ENCODE measurements around the gene CYB5R2.

Gene CYB5R2

DNA sequence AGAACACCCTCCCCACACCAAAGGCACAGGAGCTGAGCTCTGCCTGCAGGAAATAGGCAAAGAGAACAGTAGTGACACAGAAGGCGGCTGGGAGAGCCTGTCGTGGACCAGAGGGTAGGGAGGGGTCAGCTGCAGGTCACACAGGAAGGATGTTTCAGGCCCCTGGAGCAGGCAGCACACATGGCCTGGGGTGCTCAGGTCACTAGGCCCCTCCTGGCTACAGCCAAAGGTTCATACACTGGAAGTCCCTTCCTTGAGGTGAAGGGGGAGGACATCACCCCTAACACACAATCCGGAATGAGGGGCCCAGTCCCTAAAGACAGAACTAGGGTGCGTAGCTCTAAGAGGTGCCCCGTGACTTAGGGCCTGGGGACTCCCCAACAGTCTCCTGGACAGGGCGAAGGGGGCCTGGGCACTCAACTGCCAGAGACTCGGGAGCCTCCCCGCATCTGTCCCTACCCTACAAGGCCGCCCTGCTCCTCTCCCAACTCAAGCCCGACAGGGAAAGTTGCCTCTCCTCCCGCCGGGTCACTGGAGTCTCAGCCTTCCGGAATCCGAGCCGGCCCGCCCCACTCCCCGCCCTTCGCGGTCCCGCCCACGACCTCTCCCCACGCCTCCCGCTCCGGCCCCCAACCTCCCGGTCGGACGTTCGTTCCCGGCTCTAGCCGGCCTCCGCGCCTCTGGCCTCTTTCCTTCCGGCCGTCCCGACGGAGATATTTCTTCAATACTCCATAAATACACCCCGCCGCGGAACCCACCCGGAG lies at the start of gene CYB5R2:
Gene CYB5R2 (minus strand): TSS at position 541 of the 764 bp plus-strand sequence. CDS start 675 bp downstream, outside the sequence.
- no peak for DNase-seq (ENCODE audit: low spot score)

DNA sequence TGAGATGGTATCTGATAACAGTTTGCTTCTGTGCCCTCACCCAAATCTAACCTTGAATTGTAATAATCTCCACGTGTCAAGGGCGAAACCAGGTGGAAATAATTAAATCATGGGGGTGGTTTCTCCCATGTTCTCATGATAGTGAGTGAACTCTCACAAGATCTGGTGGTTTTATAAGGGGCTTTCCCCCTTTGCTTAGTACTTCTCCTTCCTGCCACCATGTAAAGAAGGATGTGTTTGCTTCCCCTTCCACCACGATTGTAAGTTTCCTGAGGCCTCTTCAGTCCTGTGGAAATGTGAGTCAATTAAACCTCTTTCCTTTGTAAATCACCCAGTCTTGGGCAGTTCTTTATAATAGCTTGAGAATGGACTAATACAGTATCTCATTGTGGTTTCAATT lies 41.5 kb upstream of the CYB5R2 start:
- DNase-seq (ENCODE audit: low spot score), result no peak

DNA sequence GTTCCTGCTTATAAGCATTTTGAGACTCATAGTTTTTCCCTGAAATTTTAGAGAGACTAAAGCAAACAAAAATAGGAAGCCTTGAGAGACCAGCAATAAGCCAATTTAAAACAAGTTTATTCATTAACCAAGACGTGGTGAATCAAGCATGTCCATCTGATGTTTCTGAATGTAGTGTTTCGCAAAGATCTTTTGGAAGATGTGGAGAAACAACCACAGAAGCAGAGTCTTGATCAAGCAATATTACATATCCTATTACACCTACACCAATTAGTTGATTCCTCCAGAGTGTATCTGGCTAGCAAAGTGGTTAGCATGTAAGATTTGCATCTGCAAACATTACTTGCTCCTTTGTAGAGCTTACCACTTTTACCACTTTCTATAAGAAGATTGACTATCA lies 33.1 kb upstream of the CYB5R2 start, which contains the start of gene OVCH2:
Gene OVCH2 (minus strand): TSS at position 101 of the 400 bp plus-strand sequence. CDS start 83 bp downstream, at position 18.
- DNase-seq (ENCODE audit: low spot score), result no peak

DNA sequence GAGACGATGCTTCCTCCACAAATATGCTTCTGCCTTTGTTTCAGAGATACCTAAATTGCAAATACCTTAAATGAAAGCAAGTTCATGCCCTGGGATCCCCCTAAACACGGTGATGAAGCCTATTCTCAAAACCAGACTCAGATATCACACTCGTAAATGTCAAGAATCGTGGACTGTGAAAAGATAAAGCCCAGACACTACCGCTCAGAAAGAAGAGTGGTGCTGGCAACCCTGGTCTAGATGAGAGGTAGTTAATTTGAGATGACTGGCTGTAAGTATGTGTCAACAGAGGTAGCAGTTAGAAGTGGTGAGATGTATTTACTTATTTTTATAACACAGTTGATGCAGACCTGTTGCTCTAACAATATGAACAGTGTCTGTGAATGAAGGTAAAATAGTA lies 30.4 kb upstream of the CYB5R2 start:
- no peak for DNase-seq (ENCODE audit: low spot score)

DNA sequence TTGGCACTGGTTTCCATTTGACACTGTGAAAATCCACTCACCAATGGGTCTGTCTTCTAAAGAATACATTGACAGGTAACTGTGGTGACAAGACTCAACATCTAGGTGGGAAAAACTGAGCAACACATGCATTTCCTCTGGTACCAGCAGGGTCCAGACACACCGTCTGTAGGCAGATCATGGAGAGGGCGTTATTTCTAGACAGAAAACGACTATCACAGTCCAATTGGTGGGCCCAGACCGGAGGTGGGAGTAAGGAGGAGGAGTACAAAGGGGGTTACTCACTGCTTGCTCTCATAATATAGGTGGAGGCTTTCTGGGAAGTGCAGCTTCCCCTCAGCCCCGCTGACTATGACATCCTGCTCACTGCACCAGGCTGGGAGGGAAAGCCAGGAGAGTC lies 23.1 kb upstream of the CYB5R2 start:
- no peak for DNase-seq (ENCODE audit: low spot score)

DNA sequence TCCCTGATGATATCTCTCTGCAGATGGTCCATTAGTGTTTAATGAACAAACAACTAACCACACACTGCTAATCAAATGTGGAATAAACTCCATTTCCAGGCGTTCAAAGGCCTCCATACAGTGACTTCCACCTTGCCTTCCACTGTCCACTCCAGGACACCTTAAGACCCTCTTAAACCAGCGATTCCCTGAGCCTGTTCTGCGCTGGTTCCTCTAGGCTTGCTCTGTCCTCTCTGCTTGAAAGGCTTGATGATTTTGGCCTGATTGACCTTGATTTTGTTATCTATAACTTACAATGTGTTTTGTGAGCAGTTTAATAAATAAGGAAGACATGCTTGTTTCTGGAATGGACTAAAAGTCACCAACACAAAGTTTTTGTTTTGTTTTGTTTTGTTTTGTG lies 20.9 kb upstream of the CYB5R2 start:
- DNase-seq (ENCODE audit: low spot score), result no peak

DNA sequence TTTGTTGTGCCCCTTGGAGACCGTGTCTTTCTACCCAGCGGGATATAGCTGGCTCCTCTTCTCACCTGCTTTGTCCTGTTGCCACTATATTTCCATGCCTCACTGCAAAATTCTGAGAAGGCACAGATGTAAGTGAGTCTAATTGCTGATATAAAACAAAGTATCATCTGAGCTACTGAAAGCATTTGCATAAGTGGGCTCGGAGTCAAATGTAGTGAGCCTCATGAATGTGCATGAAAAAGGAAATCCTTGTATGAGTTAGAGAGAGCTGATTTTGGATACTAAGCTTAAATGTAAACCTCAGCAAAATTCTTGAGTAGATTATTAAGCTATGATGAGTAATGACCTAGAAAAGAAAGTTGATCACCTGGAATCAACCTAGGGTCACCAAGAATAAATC lies 19.1 kb upstream of the CYB5R2 start:
- no peak for DNase-seq (ENCODE audit: low spot score)

DNA sequence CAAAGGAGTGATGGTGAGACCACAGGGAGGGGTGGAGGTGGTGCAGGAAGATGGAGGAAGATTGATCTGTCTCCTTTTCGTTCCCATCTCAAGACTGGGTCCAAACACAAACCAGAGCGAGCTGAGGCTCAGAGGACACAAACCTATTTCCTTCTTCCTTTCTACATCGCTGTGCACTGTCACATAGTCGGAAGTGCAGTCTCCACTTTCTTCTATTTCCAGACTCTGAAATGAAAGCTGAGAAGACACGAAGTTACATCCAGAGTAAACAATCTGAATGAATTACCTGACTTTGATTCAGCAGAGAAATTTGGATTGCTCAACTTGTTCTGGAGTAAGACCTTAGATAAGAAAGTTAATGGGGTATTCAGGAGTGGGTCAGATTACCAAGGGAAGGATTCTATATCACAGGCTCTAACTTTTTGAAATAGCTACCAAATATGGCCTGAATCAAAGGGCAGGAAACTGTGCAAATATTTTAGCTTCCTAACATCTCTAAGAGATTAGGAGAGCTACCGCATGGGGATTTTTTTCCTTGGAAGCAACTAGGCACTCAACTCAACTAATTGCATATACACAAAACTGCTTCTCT lies 18.6 kb upstream of the CYB5R2 start:
- no peak for DNase-seq (ENCODE audit: low spot score)

DNA sequence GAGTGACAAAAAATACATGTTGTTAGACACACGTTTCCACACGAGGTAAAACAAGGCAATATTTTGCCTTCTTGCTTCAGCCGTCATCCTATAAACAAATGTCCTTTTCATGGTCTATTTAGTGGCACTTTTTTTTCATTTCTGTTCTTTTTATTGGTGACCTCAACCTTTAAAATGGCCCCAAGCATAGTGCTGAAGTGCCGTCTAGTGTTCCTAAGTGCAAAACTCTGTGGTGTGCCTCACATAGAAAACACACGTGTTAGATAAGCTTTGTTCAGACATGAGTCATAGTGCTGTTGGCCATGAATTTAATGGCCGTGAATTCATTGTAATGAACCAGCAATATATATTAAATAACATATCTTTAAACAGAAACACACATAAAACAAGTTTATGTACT lies 17.3 kb upstream of the CYB5R2 start:
- peak; percentile 31 for DNase-seq (ENCODE audit: low spot score)

DNA sequence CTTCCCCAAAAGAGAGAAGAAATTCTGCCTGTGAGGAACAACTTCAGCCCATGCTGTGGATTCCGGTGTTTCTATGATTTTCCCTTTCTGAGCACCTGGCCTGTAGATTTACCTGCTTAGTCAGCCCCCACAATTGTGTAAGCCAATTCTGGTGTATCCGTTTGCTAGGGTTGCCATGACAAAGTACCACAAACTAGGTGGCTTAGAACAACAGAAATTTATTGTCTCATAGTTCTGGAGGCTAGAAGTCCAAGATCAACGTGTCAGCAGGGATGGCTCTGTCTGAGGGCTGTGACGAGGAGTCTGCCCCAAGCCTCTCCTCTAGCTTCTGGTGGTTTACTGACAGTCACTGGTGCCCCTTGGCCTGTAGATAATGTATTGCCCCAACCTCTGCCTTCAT lies 15.9 kb upstream of the CYB5R2 start:
- no peak for DNase-seq (ENCODE audit: low spot score)

DNA sequence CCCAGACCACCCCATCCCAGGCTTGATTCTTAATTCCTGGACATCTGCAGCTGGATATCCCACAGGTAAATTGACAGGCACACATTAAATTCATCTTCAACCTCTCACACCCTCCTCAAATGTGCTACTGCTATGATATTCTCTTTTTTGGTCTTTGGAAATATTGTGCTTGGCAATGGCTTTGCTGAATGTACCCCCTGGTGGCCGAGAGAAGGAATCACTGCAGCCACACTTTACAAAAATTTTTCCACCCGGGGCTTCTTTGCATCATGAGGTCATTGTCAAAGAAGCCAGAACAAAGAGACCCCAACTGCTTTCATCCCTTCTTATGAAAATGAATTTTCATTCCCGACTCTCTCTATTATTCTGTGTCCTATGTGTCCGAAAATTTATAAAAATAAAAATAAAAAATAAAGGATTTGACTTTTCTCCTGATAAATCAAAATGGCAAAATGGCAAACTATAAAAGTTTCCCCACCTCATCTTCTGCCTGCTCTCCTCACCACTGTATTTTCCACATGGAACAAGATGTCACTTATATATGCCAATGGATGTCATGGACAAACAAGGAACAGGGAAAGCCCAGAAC lies 15.0 kb upstream of the CYB5R2 start:
- no peak for DNase-seq (ENCODE audit: low spot score)

DNA sequence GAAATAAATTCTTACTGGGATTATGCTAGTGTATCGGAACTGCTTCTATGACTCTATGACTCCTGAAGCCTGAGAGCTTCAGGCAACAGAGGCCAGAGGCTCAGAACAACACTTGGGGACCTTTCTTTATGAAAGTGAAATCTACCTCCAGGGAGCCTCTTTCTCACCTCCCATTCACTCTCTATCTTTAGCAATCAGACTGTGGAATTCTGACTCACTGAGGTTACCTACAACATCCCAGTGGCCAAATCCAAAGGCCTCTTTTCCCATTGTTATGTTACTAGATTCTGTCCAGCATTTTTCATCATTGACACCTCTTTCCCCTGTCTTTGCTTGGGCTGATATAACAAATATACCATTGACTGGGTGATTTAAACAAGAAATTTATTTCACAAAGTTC lies 14.1 kb upstream of the CYB5R2 start:
- no peak for DNase-seq (ENCODE audit: low spot score)

DNA sequence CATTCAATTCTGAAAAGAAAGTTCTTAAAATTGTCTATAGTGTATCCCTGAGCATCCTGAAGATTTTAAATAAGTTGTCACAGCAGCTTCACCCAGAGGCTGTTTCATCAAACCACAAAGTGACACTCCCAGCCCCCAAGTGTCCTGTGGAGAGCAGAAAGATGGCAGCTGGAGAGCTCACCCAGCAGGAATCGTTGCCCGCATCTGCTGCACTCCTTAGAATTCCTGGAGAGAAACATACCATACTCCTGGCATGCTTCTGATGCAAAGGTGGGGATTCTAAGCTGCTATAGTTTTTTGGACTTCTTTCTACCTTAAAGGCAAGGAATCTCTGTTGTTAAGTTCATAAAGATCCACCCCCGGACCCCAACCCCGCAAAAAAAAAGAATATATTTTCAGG lies 13.5 kb upstream of the CYB5R2 start:
- DNase-seq (ENCODE audit: low spot score), result no peak

DNA sequence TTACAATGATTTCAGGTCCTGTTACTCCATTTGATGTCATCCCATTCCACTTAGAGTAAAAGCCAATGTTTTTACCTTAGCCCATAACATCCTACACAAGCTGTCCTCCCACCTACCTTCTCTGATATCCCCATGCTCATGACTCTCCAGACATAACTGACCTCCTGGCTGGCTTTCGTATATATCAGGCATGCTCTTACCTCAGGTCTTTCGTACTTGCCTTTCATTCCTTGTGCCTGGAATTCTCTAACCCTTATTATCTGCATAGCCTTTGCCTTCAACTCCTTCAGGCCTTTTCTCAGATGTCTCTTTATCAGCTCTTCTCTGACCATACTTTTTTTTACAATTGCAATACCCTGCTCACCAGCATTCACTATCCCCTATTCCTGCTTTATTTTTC lies 10.3 kb upstream of the CYB5R2 start:
- DNase-seq (ENCODE audit: low spot score), result no peak

DNA sequence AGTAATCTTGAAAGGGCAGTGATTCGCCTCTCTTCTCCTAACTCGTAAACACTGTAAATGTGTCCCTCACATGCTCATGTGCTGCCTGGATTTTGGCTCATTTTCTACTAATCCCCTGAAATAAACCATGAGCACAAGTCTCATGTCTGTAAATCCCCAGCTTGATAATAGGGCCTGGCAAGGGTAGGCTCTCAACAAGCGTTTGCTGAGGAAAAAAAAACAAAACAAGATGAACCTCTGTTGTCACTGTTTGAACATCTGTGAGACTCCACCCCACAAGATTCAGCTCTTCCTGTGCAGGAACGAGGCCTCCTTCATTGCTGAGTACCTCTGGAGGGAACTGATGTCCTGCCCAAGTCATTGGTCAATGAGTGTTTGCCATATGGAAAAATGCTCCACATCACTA lies 4.5 kb upstream of the CYB5R2 start:
- no peak for DNase-seq (ENCODE audit: low spot score)

DNA sequence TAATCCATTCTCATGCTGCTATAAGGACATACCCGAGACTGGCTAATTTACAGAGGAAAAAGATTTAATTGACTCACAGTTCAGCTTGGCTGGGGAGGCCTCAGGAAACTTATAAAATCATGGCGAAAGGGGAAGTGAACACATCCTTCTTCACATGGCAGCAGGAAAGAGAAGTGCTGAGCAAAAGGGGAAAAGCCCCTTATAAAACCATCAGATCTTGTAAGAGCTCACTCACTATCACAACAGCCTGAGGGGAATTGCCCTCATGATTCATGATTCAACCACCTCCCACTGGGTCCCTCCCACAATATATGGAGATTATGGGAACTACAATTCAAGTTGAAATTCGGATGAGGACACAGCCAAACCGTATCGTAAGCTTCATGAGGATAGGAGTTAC lies 3.8 kb upstream of the CYB5R2 start:
- no peak for DNase-seq (ENCODE audit: low spot score)

DNA sequence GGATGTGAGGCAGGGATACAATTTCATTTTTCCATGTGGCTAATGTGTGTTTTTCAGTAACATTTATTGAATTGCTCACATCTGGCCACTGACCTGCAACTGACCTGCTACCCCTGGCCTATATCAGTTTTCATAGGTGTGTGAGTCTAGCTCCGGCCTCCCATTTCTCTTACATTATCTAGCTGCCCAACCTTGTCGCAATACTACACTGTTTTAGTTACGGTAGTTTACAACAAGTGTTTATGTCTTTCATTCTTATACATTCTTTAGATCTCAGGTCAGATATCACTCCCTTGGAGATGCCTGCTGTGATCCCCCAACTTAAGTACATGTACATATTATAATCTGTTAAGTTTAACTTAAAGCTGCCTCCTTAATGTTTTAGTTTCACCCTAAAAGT lies 2.3 kb upstream of the CYB5R2 start:
- DNase-seq (ENCODE audit: low spot score), result no peak

DNA sequence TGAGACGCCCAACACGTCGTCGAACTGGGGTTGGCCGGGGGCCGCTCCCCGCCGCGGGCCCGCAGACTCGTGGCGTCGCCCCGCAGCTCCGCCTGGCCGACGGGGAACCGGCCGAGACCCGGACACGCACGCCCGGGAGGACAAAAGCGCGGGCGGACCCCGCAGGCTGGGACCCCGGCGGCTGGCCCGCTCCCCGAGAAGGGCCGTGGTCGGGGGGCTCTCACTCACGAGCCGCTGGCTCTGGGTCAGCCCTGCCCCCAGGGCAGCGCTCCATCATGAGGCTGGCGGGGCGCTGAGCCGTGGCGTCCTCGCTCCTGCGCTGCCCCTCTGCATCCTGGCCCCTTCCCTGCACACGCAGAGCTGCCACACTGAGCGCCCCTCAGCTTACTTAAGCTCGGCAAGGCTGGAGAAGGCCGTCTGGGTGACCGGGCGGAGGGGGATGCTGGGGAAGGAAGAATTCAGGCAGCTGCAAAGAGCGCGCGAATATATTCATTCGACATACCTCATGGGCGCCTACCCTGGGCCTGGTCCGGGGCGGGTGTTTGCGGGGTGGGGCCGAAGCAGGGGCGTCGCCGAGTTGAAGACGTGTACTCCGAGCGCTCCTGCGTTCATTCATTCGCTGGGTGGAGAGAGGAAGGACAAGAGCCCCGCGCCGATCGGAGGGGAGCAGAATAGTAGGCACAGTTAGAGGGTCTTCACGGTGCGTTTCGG lies 579 bp upstream of the CYB5R2 start:
- DNase-seq (ENCODE audit: low spot score), result no peak

DNA sequence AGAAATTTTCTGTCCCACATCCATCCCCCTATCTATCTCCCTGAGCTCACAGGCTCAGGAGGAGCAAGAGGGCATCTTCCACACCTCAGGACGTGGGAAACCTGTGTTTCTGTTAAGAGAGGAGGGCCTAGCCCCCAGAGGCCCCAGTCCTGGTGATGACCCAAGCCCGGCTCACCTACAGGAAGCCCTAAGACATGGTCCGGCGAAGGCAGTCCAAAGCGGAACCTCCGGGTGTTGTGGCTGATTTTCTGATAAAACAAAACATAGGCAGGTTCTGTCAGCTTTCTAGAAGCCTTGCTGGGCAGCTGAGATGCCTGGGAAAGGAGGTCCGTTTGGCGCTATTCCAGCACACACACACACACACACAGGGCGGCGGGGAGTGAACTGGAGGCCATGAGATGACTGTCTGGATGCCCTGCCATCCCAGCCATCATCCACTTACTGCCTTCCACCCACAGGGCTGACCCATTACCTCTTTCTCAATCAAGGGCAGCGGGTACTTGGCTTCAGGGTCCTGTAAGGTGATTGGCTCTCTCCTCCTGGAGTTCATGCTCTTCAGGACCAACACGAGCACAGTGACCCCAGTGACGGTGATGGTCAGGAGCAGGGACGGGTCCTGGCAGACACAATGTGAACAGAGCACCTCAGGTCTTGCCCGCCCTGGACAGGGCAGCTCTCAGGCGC lies 882 bp downstream of the CYB5R2 start:
- no peak for DNase-seq (ENCODE audit: low spot score)

DNA sequence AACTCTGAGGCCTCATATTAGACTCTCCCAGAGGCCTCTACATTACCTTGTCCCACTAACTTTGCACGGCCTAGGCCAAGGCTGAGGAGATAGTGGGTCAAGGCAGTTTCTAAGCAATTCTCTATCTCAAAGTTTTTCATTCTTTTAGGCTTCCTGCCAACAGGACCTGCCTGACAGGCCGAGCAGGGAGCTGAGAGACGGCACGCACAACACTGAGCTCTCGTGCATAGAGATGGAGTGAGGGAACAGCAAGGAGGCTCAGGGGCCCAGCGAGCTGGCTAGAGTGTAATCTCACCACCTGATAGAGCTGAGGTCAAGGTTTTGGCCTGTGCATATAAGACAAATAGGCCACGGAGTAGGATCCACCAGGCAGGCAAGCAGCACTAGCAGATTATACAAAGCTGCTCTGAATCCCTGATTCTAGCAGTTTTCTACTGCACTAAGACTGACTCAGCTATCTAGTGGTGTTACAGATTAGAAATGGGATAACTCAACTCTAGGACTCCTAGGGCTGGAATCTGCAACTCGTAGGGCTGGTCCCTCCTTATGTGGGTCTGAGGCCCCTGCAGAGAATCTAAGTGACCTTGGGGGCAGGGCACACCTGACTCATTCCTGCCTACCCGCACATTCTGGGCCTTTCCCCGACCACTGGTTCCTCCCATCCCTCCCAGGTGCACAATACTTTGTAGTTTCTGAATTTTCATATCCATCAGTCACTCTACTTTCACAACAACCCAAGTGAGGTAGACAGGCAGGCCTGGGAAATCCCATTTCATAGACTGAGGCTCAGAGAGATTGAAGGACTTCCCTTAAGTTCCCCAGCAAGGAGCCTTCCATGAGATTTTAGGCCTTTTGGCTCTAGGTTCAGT lies 1.7 kb downstream of the CYB5R2 start:
- no peak for DNase-seq (ENCODE audit: low spot score)

DNA sequence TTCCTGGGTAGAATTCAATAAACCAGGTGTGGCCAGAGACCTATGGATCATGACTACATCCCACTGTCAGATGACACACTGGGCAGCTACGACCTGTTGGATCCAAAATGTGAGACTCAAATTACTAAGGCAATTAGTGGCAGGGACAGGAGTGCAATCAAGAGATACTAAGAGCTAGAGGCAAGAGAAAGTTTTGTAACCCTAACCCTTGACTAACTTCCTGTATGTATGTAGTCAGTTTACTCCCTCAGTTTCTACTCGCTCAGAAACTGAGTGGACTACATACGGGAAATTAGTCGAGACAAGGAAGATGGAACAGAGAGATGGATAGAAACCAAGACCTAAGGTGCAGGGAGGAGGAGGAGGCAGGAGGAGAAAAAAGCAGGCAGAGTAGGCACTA lies 2.7 kb downstream of the CYB5R2 start:
- no peak for DNase-seq (ENCODE audit: low spot score)

Data from COLO829 (cell line).